GM23338 (cell line): Measurements from ENCODE around the gene HS6ST3. TPM values are rescaled to one million over a fixed set of nuclear protein-coding genes. Genes with fewer than 3 reads are reported as not detected.

Experiments used
- ATAC-seq: fragments of 200-7000 bp; cut with Tn5 transposase; 3 replicates; pipeline ENCODE4 v1.9.1; 2020
- DNase-seq: peaks from one replicate; pipeline ENCODE4 v3.0.0-alpha.2; 2015; ENCODE audit warnings: low spot score
- H2AFZ ChIP-seq: fragments of 200-600 bp; sonication (generic); 2 replicates; pipeline ENCODE4 v1.8.0; 2016; ENCODE audit warnings: antibody characterized with exemption, mild to moderate bottlenecking, moderate library complexity
- H3F3A ChIP-seq: fragments of 200-600 bp; sonication (generic); replicated peaks from 2 replicates; pipeline ENCODE4 v1.8.0; 2017; ENCODE audit warnings: antibody characterized with exemption, mixed run types, low read depth
- H3K27ac ChIP-seq: fragments of 200-600 bp; sonication (generic); 2 replicates; pipeline ENCODE4 v1.6.1; 2016; ENCODE audit warnings: low read depth
- H3K27me3 ChIP-seq: fragments of 200-600 bp; sonication (generic); 2 replicates; pipeline ENCODE4 v1.8.0; 2016; ENCODE audit warnings: mild to moderate bottlenecking, mixed run types, moderate library complexity; ENCODE audit not compliant: insufficient read depth
- H3K36me3 ChIP-seq: fragments of 200-600 bp; sonication (generic); 2 replicates; pipeline ENCODE4 v1.8.0; 2016; ENCODE audit warnings: mild to moderate bottlenecking; ENCODE audit not compliant: insufficient read depth
- H3K4me1 ChIP-seq: fragments of 200-600 bp; sonication (generic); 2 replicates; pipeline ENCODE4 v1.8.0; 2016; ENCODE audit warnings: mild to moderate bottlenecking, moderate library complexity; ENCODE audit not compliant: insufficient read depth
- H3K4me2 ChIP-seq: fragments of 200-600 bp; sonication (generic); 2 replicates; pipeline ENCODE4 v1.7.1; 2017; ENCODE audit warnings: mixed run types
- H3K4me3 ChIP-seq: fragments of 200-600 bp; sonication (generic); 2 replicates; pipeline ENCODE4 v1.6.1; 2016; ENCODE audit warnings: mixed run types
- H3K79me2 ChIP-seq: fragments of 200-600 bp; sonication (generic); replicated peaks from 2 replicates; pipeline ENCODE4 v1.8.0; 2017; ENCODE audit warnings: mild to moderate bottlenecking; ENCODE audit not compliant: insufficient read depth
- H3K9me2 ChIP-seq: fragments of 200-600 bp; sonication (generic); 2 replicates; pipeline ENCODE4 v1.8.0; 2017; ENCODE audit not compliant: insufficient read depth
- H4K20me1 ChIP-seq: fragments of 200-600 bp; sonication (generic); replicated peaks from 2 replicates; pipeline ENCODE4 v1.8.0; 2017; ENCODE audit warnings: mild to moderate bottlenecking; ENCODE audit not compliant: insufficient read depth
- H3K27ac Mint-ChIP-seq: 2 replicates; pipeline ENCODE4 v1.8.0; 2020; ENCODE audit warnings: inconsistent platforms, mild to moderate bottlenecking, moderate library complexity, mixed read lengths
- H3K27me3 Mint-ChIP-seq: 3 replicates; pipeline ENCODE4 v1.8.0; 2022; ENCODE audit warnings: low read depth, mild to moderate bottlenecking, moderate library complexity, mixed read lengths, inconsistent platforms; ENCODE audit not compliant: insufficient read depth, poor library complexity
- H3K36me3 Mint-ChIP-seq: 3 replicates; pipeline ENCODE4 v1.8.0; 2021; ENCODE audit warnings: low read depth, mild to moderate bottlenecking, inconsistent platforms, moderate library complexity, mixed read lengths
- H3K4me1 Mint-ChIP-seq: 3 replicates; pipeline ENCODE4 v1.8.0; 2020; ENCODE audit warnings: mild to moderate bottlenecking, inconsistent platforms, mixed read lengths
- H3K4me3 Mint-ChIP-seq: 3 replicates; pipeline ENCODE4 v1.8.0; 2021; ENCODE audit warnings: moderate library complexity, mild to moderate bottlenecking, inconsistent platforms, mixed read lengths
- H3K9me3 Mint-ChIP-seq: 3 replicates; pipeline ENCODE4 v1.8.0; 2020; ENCODE audit warnings: moderate library complexity, mild to moderate bottlenecking, inconsistent platforms, mixed read lengths
- CREB1 ChIP-seq: fragments of 250-450 bp; sonication (Bioruptor Pico); IDR thresholded peaks from 2 replicates; pipeline ENCODE4 v1.5.0; 2020; ENCODE audit warnings: low read depth, mild to moderate bottlenecking, moderate library complexity
- EZH2 ChIP-seq: fragments of 200-600 bp; sonication (generic); IDR thresholded peaks from one replicate; pipeline ENCODE4 v1.8.0; 2017; ENCODE audit warnings: antibody characterized with exemption, mild to moderate bottlenecking, low read depth; ENCODE audit not compliant: unreplicated experiment
- EZH2phosphoT487 ChIP-seq: fragments of 200-600 bp; sonication (generic); IDR thresholded peaks from one replicate; pipeline ENCODE4 v1.8.1; 2018; ENCODE audit warnings: antibody characterized with exemption; ENCODE audit not compliant: unreplicated experiment
- JUNB ChIP-seq: IDR thresholded peaks from one replicate; pipeline ENCODE4 v1.6.1; 2016; ENCODE audit warnings: antibody characterized with exemption; ENCODE audit not compliant: unreplicated experiment
- NANOG ChIP-seq: IDR thresholded peaks from 2 replicates; pipeline ENCODE4 v1.6.1; 2016; ENCODE audit warnings: antibody characterized with exemption, borderline replicate concordance
- POLR2AphosphoS5 ChIP-seq: IDR thresholded peaks from 2 replicates; pipeline ENCODE4 v1.6.1; 2016; ENCODE audit warnings: antibody characterized with exemption, low read depth
- REST ChIP-seq: IDR thresholded peaks from one replicate; pipeline ENCODE4 v1.6.1; 2018; ENCODE audit warnings: antibody characterized with exemption; ENCODE audit not compliant: unreplicated experiment
- STAT1 ChIP-seq: IDR thresholded peaks from one replicate; pipeline ENCODE4 v1.6.1; 2016; ENCODE audit warnings: antibody characterized with exemption; ENCODE audit not compliant: unreplicated experiment
- ZNF114 ChIP-seq: fragments of 250-450 bp; sonication (Bioruptor Pico); IDR thresholded peaks from 2 replicates; pipeline ENCODE4 v1.5.0; 2020; ENCODE audit warnings: mild to moderate bottlenecking, moderate library complexity
- ZNF331 ChIP-seq: fragments of 250-450 bp; sonication (Bioruptor Pico); IDR thresholded peaks from 2 replicates; pipeline ENCODE4 v1.5.0; 2020; ENCODE audit warnings: low read depth, mild to moderate bottlenecking, moderate library complexity
- ZNF462 ChIP-seq: fragments of 250-450 bp; sonication (Bioruptor Pico); IDR thresholded peaks from 2 replicates; pipeline ENCODE4 v1.5.0; 2020; ENCODE audit warnings: mild to moderate bottlenecking, moderate library complexity
- polyA plus RNA-seq: library from polyadenylated mRNA; unstranded; fragments of >200 nt; fragmentation: Nextera tagmentation; extraction: Ambion mirVana; gene quantifications from 2 replicates; pipeline ENCODE4 v1.2.1, GENCODE V29; 2016
- total RNA-seq: library from RNA; depleted of rRNA; stranded (reverse); fragments of >200 nt; shearing (Covaris generic); gene quantifications from 2 replicates; pipeline ENCODE4 v1.2.3, GENCODE V29; 2014
- TF ChIP-seq, protein P1 (sequence below), 2 experiments: fragments of 200-600 bp in 1 of 2; sonication (generic) in 1 of 2; conservative IDR thresholded peaks; 2 replicates each; pipeline versions ENCODE4 v1.5.1 to v1.6.1; 2016 to 2017; ENCODE audit warnings: antibody characterized with exemption in 2 of 2, low read depth in 2 of 2, mild to moderate bottlenecking in 2 of 2, moderate library complexity in 1 of 2
- TF ChIP-seq, protein P2 (sequence below): IDR thresholded peaks from 2 replicates; pipeline ENCODE4 v1.6.1; 2016; ENCODE audit warnings: antibody characterized with exemption

HS6ST3 gene
- total and polyA plus RNA-seq, 2 experiments from 2014 or later: 0.52 to 0.80 TPM

DNA sequence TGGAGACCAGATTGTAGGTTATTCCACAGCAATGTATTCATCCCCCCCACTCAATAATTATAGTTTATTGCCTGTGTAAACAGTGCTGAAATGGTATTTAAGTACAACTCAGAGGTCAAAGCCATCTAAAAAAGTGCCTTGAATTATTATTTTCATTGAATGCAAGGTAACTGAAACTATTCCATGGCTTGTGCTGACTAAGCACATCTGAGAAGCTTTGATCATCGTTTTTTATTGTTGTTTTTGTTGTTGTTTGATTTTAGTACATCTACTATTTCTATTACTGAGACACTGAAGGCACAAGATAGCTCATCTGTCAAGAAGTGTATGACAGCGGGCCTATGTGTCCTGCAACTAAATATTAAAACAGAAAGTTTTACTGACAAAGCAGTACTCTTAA lies 596.4 kb downstream of the HS6ST3 start (continued):
- TF ChIP-seq ZNF462 (CRISPR knock-in tag): no peak

DNA sequence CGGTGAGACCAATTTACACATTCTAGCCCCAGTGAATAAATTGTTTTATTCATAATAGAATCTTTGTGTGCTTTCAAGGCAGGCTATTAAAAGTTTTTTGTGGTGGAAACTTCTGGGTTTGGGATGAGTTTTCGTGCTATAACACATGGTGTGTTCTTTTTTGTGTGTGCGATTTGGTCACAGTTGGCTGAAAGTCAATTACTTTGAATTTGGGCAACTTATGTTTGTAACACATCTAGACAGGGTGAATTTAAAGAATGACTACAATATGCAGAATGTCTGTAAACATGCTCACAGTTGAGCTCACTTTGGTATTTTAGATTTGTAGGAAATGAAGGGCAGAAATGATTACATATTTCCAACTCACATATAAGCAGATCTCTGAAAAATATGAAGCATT lies 597.3 kb downstream of the HS6ST3 start:
- no peak overlapping the region for H3K4me2 ChIP-seq
- no peaks in the 10 kb centered on the region for H3K27me3 ChIP-seq
- no peak overlapping the region for H2AFZ ChIP-seq
- no peak for ATAC-seq
- H3K4me3 ChIP-seq: no peak overlapping the region
- no peaks in the 10 kb centered on the region for H3K36me3 ChIP-seq
- H3F3A ChIP-seq: no peaks in the 10 kb centered on the region
- no peak overlapping the region for H3K27ac ChIP-seq
- Mint-ChIP-seq H3K36me3 (no peaks in the 10 kb centered on the region), H3K4me1 (peaks cover 6% of the 10 kb centered on the region; the same call in 1 of the 3 replicates), H3K9me3 (no peaks in the 10 kb centered on the region), H3K27me3 (no peaks in the 10 kb centered on the region), H3K27ac (no peak overlapping the region), H3K4me3 (no peak overlapping the region)
- no peak for DNase-seq
- no peaks in the 10 kb centered on the region for H3K9me2 ChIP-seq
- H3K79me2 ChIP-seq: no peaks in the 10 kb centered on the region
- H3K4me1 ChIP-seq: no peaks in the 10 kb centered on the region
- no peaks in the 10 kb centered on the region for H4K20me1 ChIP-seq
- TF ChIP-seq NANOG (no peak), ZNF114 (CRISPR knock-in tag) (no peak), CREB1 (CRISPR knock-in tag) (no peak), STAT1 (no peak), EZH2phosphoT487 (no peak), EZH2 (no peak), ZNF331 (no peak), REST (no peak), POLR2AphosphoS5 (no peak), JUNB (no peak)
- TF ChIP-seq, protein P1, sequence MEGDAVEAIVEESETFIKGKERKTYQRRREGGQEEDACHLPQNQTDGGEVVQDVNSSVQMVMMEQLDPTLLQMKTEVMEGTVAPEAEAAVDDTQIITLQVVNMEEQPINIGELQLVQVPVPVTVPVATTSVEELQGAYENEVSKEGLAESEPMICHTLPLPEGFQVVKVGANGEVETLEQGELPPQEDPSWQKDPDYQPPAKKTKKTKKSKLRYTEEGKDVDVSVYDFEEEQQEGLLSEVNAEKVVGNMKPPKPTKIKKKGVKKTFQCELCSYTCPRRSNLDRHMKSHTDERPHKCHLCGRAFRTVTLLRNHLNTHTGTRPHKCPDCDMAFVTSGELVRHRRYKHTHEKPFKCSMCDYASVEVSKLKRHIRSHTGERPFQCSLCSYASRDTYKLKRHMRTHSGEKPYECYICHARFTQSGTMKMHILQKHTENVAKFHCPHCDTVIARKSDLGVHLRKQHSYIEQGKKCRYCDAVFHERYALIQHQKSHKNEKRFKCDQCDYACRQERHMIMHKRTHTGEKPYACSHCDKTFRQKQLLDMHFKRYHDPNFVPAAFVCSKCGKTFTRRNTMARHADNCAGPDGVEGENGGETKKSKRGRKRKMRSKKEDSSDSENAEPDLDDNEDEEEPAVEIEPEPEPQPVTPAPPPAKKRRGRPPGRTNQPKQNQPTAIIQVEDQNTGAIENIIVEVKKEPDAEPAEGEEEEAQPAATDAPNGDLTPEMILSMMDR (conservative IDR thresholded peaks at IDR 0.05; ENCODE audit: low read depth in 2 of 2): no peak
- TF ChIP-seq, protein P2, sequence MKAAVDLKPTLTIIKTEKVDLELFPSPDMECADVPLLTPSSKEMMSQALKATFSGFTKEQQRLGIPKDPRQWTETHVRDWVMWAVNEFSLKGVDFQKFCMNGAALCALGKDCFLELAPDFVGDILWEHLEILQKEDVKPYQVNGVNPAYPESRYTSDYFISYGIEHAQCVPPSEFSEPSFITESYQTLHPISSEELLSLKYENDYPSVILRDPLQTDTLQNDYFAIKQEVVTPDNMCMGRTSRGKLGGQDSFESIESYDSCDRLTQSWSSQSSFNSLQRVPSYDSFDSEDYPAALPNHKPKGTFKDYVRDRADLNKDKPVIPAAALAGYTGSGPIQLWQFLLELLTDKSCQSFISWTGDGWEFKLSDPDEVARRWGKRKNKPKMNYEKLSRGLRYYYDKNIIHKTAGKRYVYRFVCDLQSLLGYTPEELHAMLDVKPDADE: no peak
